Measurements from ENCODE around the gene HIRIP3. TPM values are rescaled to one million over a fixed set of nuclear protein-coding genes. Genes with fewer than 3 reads are reported as not detected.

HIRIP3 gene
- total and polyA plus RNA-seq, 2 of the 13 experiments (the other 11 are each of a cell fraction or from before 2014, with no cell fraction given), result 12.6 to 17.2 TPM

DNA sequence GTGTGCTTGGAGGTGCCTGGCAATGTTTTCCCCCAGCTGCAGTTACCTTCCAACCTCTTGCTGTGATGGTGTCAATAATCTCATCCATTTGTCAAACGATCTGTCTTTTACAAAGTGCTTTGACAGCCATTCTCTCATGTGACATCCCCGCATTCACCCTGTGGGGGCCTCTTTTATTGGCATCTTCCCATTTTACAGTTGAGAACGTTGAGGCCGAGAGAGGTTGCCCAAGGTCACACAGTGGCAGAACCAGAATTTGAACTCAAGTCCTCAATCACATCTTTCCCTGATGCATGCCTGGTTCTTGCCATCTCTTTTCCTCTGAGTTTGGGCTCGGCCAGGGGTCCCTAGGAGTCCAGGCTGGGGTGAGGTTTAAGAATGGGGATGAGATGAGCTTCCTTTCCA is 20.3 kb downstream of the HIRIP3 start (continued):
- TF ChIP-seq NFE2L1 (CRISPR knock-in tag; IDR thresholded peaks at IDR 0.05; ENCODE audit: borderline replicate concordance) (no peak), ZNF724P (CRISPR knock-in tag; IDR thresholded peaks at IDR 0.05; ENCODE audit: borderline replicate concordance) (peak; percentile 25; the same call in 1 of the 2 replicates), HIVEP1 (CRISPR knock-in tag; IDR thresholded peaks at IDR 0.05) (no peak), HNRNPL (IDR thresholded peaks at IDR 0.05; ENCODE audit: low read depth, low read length) (no peak), ZFX (CRISPR knock-in tag; IDR thresholded peaks at IDR 0.05; ENCODE audit: low read depth) (no peak), RCOR2 (CRISPR knock-in tag; IDR thresholded peaks at IDR 0.05) (peak; percentile 83), KDM5A (IDR thresholded peaks at IDR 0.05; ENCODE audit: borderline replicate concordance, low read length) (no peak), BRD4 (CRISPR knock-in tag; IDR thresholded peaks at IDR 0.05) (no peak; the same call in 1 of the 2 replicates), ZNF326 (CRISPR knock-in tag; IDR thresholded peaks at IDR 0.05; ENCODE audit: borderline replicate concordance) (no peak), MXD3 (CRISPR knock-in tag; IDR thresholded peaks at IDR 0.05) (no peak), ZNF124 (CRISPR knock-in tag; IDR thresholded peaks at IDR 0.05) (no peak), ZNF501 (CRISPR knock-in tag; IDR thresholded peaks at IDR 0.05) (0 out of 2 replicates have a peak, but pooled peaks have one; percentile 34), HNF4G (IDR thresholded peaks at IDR 0.05; ENCODE audit: borderline replicate concordance, low read depth, low read length) (no peak), HNF4G (CRISPR knock-in tag; IDR thresholded peaks at IDR 0.05; ENCODE audit: borderline replicate concordance, low read depth) (no peak), SRY (CRISPR knock-in tag; IDR thresholded peaks at IDR 0.05) (no peak), NFKBIZ (CRISPR knock-in tag; IDR thresholded peaks at IDR 0.05) (no peak), ZNF281 (CRISPR knock-in tag; IDR thresholded peaks at IDR 0.05; ENCODE audit: borderline replicate concordance) (no peak), TBX2 (CRISPR knock-in tag; IDR thresholded peaks at IDR 0.05; ENCODE audit: borderline replicate concordance) (no peak; the same call in 1 of the 2 replicates), GFI1 (CRISPR knock-in tag; IDR thresholded peaks at IDR 0.05; ENCODE audit: borderline replicate concordance) (0 out of 2 replicates have a peak, but pooled peaks have one; percentile 15), ZNF343 (CRISPR knock-in tag; IDR thresholded peaks at IDR 0.05) (no peak), FIP1L1 (IDR thresholded peaks at IDR 0.05; ENCODE audit: borderline replicate concordance, insufficient read depth, low read depth, low read length) (no peak), ZBTB33 (CRISPR knock-in tag; IDR thresholded peaks at IDR 0.05) (no peak)
- TF ChIP-seq, protein P1, sequence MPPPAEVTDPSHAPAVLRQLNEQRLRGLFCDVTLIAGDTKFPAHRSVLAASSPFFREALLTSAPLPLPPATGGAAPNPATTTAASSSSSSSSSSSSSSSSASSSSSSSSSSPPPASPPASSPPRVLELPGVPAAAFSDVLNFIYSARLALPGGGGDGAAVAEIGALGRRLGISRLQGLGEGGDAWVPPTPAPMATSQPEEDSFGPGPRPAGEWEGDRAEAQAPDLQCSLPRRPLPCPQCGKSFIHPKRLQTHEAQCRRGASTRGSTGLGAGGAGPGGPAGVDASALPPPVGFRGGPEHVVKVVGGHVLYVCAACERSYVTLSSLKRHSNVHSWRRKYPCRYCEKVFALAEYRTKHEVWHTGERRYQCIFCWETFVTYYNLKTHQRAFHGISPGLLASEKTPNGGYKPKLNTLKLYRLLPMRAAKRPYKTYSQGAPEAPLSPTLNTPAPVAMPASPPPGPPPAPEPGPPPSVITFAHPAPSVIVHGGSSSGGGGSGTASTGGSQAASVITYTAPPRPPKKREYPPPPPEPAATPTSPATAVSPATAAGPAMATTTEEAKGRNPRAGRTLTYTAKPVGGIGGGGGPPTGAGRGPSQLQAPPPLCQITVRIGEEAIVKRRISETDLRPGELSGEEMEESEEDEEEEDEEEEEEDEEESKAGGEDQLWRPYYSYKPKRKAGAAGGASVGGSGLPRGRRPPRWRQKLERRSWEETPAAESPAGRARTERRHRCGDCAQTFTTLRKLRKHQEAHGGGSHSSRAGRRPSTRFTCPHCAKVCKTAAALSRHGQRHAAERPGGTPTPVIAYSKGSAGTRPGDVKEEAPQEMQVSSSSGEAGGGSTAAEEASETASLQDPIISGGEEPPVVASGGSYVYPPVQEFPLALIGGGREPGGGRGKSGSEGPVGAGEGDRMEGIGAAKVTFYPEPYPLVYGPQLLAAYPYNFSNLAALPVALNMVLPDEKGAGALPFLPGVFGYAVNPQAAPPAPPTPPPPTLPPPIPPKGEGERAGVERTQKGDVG (CRISPR knock-in tag; IDR thresholded peaks at IDR 0.05; ENCODE audit: borderline replicate concordance), result no peak

Data from HepG2 (cell line).